ENCODE data around the gene TARBP1. TPM values are rescaled to one million over a fixed set of nuclear protein-coding genes. Genes with fewer than 3 reads are reported as not detected.
A peak's percentile ranks its signal among the peaks of the same experiment; 100 is the strongest.

TARBP1 gene
- total RNA-seq, 1 experiment from 2014 or later = 45.5 TPM

GRCh38 chr1:234397732-234398131 lies 81.2 kb downstream of the TARBP1 start:
- intact Hi-C loops (cut with micrococcal nuclease) = no loop called here
- ChIA-PET CTCF (interaction anchor here (0.6 to 0.7 kb wide), 3 partner anchors 18 to 370 kb away, joined by 3 read pairs; no protein-coding TSS in a partner anchor), POLR2A (interaction anchor here (0.6 to 2.5 kb wide), 9 partner anchors 10 to 923 kb away, joined by 3 to 36 read pairs (median 4); partner anchors contain the start of gene COA6)
- no peak for TF ChIP-seq CTCF (IDR thresholded peaks at IDR 0.05; ENCODE audit: unreplicated experiment)
- BruUV-seq (replicated peaks) = no TSS peak
- H3K36me3 Mint-ChIP-seq (ENCODE audit: insufficient read depth, unreplicated experiment) = peaks cover 41% of the 10 kb centered on the region
- H3K27ac Mint-ChIP-seq (ENCODE audit: low read depth, unreplicated experiment) = no peak overlapping the region
- no peak for DNase-seq (ENCODE audit: unreplicated experiment)
- no peak overlapping the region for H3K4me3 Mint-ChIP-seq (ENCODE audit: unreplicated experiment)
- no peaks in the 10 kb centered on the region for H3K27me3 Mint-ChIP-seq (ENCODE audit: insufficient read depth, unreplicated experiment)
- H3K4me1 Mint-ChIP-seq (ENCODE audit: insufficient read depth, unreplicated experiment) = peaks cover 20% of the 10 kb centered on the region
- no peaks in the 10 kb centered on the region for H3K9me3 Mint-ChIP-seq (ENCODE audit: unreplicated experiment)

DNA sequence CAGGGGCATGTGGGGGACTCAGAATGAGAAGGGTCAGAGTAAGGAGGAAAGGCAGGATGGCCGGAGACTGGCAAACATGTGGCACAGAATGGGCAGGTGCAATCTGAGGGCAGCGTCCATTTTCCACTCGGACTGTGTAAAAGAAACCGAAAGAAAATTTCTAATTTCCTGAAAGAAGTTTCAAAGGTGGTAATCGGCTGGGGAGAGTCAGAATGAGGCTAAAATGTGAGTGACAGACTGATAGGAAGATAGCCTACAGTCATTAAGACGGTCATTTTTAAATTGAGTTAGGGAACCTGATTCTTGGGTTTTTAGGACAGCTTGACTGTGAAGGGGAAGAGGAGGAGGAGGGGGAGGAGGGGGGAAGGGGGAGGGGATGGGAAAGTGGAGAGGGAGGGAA lies 82.1 kb downstream of the TARBP1 start:
- TF ChIP-seq CTCF (IDR thresholded peaks at IDR 0.05; ENCODE audit: unreplicated experiment) = no peak
- intact Hi-C loops (cut with micrococcal nuclease) = no loop called here
- Mint-ChIP-seq H3K27me3 (ENCODE audit: insufficient read depth, unreplicated experiment) (no peaks in the 10 kb centered on the region), H3K9me3 (ENCODE audit: unreplicated experiment) (no peaks in the 10 kb centered on the region), H3K4me1 (ENCODE audit: insufficient read depth, unreplicated experiment) (peaks cover 19% of the 10 kb centered on the region), H3K4me3 (ENCODE audit: unreplicated experiment) (no peak overlapping the region), H3K36me3 (ENCODE audit: insufficient read depth, unreplicated experiment) (peaks cover 50% of the 10 kb centered on the region), H3K27ac (ENCODE audit: low read depth, unreplicated experiment) (no peak overlapping the region)
- ChIA-PET CTCF (no interaction called here), POLR2A (no interaction called here)
- BruUV-seq (replicated peaks) = no TSS peak
- no peak for DNase-seq (ENCODE audit: unreplicated experiment)

GRCh38 chr1:234396092-234396491 lies 82.9 kb downstream of the TARBP1 start:
- no TSS peak for BruUV-seq (replicated peaks)
- TF ChIP-seq CTCF (IDR thresholded peaks at IDR 0.05; ENCODE audit: unreplicated experiment) = no peak
- H3K4me3 Mint-ChIP-seq (ENCODE audit: unreplicated experiment) = no peak overlapping the region
- H3K36me3 Mint-ChIP-seq (ENCODE audit: insufficient read depth, unreplicated experiment) = peaks cover 58% of the 10 kb centered on the region
- DNase-seq (ENCODE audit: unreplicated experiment) = no peak
- peaks cover 17% of the 10 kb centered on the region for H3K4me1 Mint-ChIP-seq (ENCODE audit: insufficient read depth, unreplicated experiment)
- intact Hi-C loops (cut with micrococcal nuclease) = no loop called here
- CTCF ChIA-PET = interaction anchor here (0.8 to 1.0 kb wide), 2 partner anchors 13 to 104 kb away, joined by 3 read pairs; no protein-coding TSS in a partner anchor
- POLR2A ChIA-PET = interaction anchor here (1.2 to 2.0 kb wide), 3 partner anchors 10 to 22 kb away, joined by 4 to 16 read pairs (median 5); partner anchors contain the start of gene COA6
- H3K27ac Mint-ChIP-seq (ENCODE audit: low read depth, unreplicated experiment) = no peak overlapping the region
- H3K9me3 Mint-ChIP-seq (ENCODE audit: unreplicated experiment) = no peaks in the 10 kb centered on the region
- no peaks in the 10 kb centered on the region for H3K27me3 Mint-ChIP-seq (ENCODE audit: insufficient read depth, unreplicated experiment)

DNA sequence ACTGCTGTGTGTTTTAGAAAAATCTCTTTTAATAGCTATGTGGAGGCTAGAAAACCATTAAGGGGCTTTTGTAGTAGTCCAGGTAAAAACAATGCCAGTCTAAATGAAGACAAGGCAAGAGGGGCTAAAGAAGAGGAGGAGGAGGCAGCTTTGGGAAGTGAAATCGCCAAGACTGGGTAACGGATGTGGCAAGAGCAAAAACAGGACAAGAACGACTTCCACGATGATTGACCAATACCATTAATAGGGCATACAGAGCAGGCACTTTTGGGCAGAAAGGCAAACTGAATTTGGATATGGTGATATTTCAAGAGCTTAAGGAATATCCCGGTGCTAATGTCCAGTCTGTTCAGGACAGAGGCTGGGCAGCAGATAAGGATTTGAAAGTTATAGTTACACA lies 83.7 kb downstream of the TARBP1 start:
- DNase-seq (ENCODE audit: unreplicated experiment) = no peak
- peak overlapping the region; percentile 6 for H3K27ac Mint-ChIP-seq (ENCODE audit: low read depth, unreplicated experiment)
- BruUV-seq (replicated peaks) = no TSS peak
- ChIA-PET POLR2A (interaction anchor here (1.2 to 2.0 kb wide), 3 partner anchors 10 to 22 kb away, joined by 4 to 16 read pairs (median 5); partner anchors contain the start of gene COA6), CTCF (interaction anchor here (0.8 to 1.0 kb wide), 3 partner anchors 14 to 104 kb away, joined by 3 to 5 read pairs (median 3); no protein-coding TSS in a partner anchor)
- H3K36me3 Mint-ChIP-seq (ENCODE audit: insufficient read depth, unreplicated experiment) = peaks cover 61% of the 10 kb centered on the region
- H3K4me1 Mint-ChIP-seq (ENCODE audit: insufficient read depth, unreplicated experiment) = peaks cover 10% of the 10 kb centered on the region
- intact Hi-C loops (cut with micrococcal nuclease) = no loop called here
- no peak for TF ChIP-seq CTCF (IDR thresholded peaks at IDR 0.05; ENCODE audit: unreplicated experiment)
- H3K9me3 Mint-ChIP-seq (ENCODE audit: unreplicated experiment) = no peaks in the 10 kb centered on the region
- no peaks in the 10 kb centered on the region for H3K27me3 Mint-ChIP-seq (ENCODE audit: insufficient read depth, unreplicated experiment)
- H3K4me3 Mint-ChIP-seq (ENCODE audit: unreplicated experiment) = no peak overlapping the region
